Measurements from ENCODE around the gene WDFY4. TPM values are rescaled to one million over a fixed set of nuclear protein-coding genes. Genes with fewer than 3 reads are reported as not detected.

The WDFY4 gene
- total and polyA plus RNA-seq, 9 of the 15 experiments (the other 6 are each of a cell fraction or from before 2014, with no cell fraction given) = 0.01 to 0.02 (median 0.01) TPM; not detected in 6

GRCh38 chr10:48714088-48714487, 29.4 kb downstream of the WDFY4 start:
- Histone ChIP-seq H3K9me3 (replicated peaks; ENCODE audit: control insufficient read depth, insufficient read depth, low read depth, low read length) (no peaks in the 10 kb centered on the region), H3K79me2 (ENCODE audit: control insufficient read depth, insufficient read depth, low read length) (no peaks in the 10 kb centered on the region), H3K27ac (ENCODE audit: extremely low read depth, low read depth, low read length) (no peak overlapping the region), H3K9me1 (ENCODE audit: control insufficient read depth, insufficient read depth, low read length) (no peaks in the 10 kb centered on the region), H2AFZ (ENCODE audit: low read depth, low read length) (no peak overlapping the region), H3K36me3 (ENCODE audit: control insufficient read depth, insufficient read depth, low read length) (no peaks in the 10 kb centered on the region), H3K4me1 (replicated peaks in 1 of 2; ENCODE audit: control insufficient read depth in 2 of 2, insufficient read depth in 2 of 2, low read length in 2 of 2) (no peaks in the 10 kb centered on the region), H3K27me3 (ENCODE audit: control insufficient read depth in 2 of 2, insufficient read depth in 2 of 2, low read length in 2 of 2) (peaks cover 9 to 15% of the 10 kb centered on the region in 2 experiments), H3K4me3 (no peak overlapping the region), H3K4me2 (ENCODE audit: insufficient read depth, low read length) (no peak overlapping the region), H4K20me1 (replicated peaks; ENCODE audit: control insufficient read depth, insufficient read depth, low read length) (no peaks in the 10 kb centered on the region), H3K9ac (ENCODE audit: insufficient read depth in 1 of 2, low read depth in 2 of 2, low read length in 2 of 2) (no peak overlapping the region)
- no peak for FAIRE-seq
- no peak for ATAC-seq
- no peak for TF ChIP-seq CBFA2T3 (IDR thresholded peaks at IDR 0.05)
- no peak for TF ChIP-seq NR4A1 (CRISPR knock-in tag; IDR thresholded peaks at IDR 0.05)
- TF ChIP-seq NR4A1 (tag; IDR thresholded peaks at IDR 0.05) = no peak
- TF ChIP-seq PHB (CRISPR knock-in tag; IDR thresholded peaks at IDR 0.05) = no peak
- TF ChIP-seq NCOA2 (IDR thresholded peaks at IDR 0.05; ENCODE audit: partially characterized antibody in 2 of 2) = no peak
- no peak for TF ChIP-seq CEBPG (CRISPR knock-in tag; IDR thresholded peaks at IDR 0.05)
- TF ChIP-seq CEBPG (tag; conservative IDR thresholded peaks at IDR 0.05 in 1 of 2, IDR thresholded peaks at IDR 0.05 in 1 of 2) = no peak
- no peak for TF ChIP-seq CHD1 (IDR thresholded peaks at IDR 0.05; ENCODE audit: low read length)
- TF ChIP-seq IRF1 (CRISPR knock-in tag; IDR thresholded peaks at IDR 0.05; ENCODE audit: borderline replicate concordance) = no peak
- no peak for TF ChIP-seq CBX1 (IDR thresholded peaks at IDR 0.05; ENCODE audit: low read depth)
- TF ChIP-seq SMARCC2 (IDR thresholded peaks at IDR 0.05; ENCODE audit: low read depth) = no peak
- TF ChIP-seq BCL6 (CRISPR knock-in tag; IDR thresholded peaks at IDR 0.05) = no peak
- no peak for TF ChIP-seq CBFB (CRISPR knock-in tag; IDR thresholded peaks at IDR 0.05)
- no peak for TF ChIP-seq BRF2 (IDR thresholded peaks at IDR 0.05; ENCODE audit: borderline replicate concordance, insufficient read depth, insufficient read length)
- BruUV-seq (replicated peaks) = no TSS peak
- ChIA-PET POLR2A (no interaction called here), CTCF (ENCODE audit: low intra/inter-chr PET ratio) (no interaction called here)
- no peak for DNase-seq (ENCODE audit: extremely low read depth in 1 of 4, low spot score in 3 of 4)
- in situ Hi-C loops (cut with MboI) = no loop called here
- intact Hi-C loops (cut with micrococcal nuclease) = no loop called here
